T-helper 2 cell (primary cell): Measurements from ENCODE around the gene FIP1L1.

Experiments
- DNase-seq, 5 experiments: peaks; one replicate each; pipeline versions ENCODE4 v3.0.0 to v3.0.0-alpha.2; 2012 to 2022

The FIP1L1 gene

GRCh38 chr4:53507671-53508286, 130.3 kb downstream of the FIP1L1 start:
- DNase-seq: no peak

GRCh38 chr4:53508446-53508845, 131.0 kb downstream of the FIP1L1 start:
- DNase-seq: no peak

GRCh38 chr4:53510321-53510720, 132.9 kb downstream of the FIP1L1 start:
- no peak for DNase-seq
